ENCODE results near the gene SNAPC3.

DNA sequence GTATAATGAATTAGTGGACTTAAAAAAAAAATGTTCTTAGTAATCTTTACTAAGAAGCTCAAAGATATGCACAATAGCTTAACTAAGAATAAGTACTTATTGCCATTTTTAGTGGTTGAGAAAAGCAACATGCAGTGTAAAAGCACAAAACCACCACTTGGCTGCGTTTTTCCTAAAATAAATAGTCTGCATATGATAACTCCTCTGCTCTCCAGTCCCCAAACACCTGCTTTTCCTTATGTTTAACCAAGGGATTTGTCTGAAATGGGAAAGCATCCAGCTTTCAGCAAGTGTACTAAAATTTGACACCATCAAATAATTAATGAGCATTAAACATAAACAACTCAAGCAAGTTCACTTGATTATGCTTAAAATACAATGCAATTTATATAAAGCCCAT, 46.7 kb downstream of the SNAPC3 start:
- TF ChIP-seq, protein P1, sequence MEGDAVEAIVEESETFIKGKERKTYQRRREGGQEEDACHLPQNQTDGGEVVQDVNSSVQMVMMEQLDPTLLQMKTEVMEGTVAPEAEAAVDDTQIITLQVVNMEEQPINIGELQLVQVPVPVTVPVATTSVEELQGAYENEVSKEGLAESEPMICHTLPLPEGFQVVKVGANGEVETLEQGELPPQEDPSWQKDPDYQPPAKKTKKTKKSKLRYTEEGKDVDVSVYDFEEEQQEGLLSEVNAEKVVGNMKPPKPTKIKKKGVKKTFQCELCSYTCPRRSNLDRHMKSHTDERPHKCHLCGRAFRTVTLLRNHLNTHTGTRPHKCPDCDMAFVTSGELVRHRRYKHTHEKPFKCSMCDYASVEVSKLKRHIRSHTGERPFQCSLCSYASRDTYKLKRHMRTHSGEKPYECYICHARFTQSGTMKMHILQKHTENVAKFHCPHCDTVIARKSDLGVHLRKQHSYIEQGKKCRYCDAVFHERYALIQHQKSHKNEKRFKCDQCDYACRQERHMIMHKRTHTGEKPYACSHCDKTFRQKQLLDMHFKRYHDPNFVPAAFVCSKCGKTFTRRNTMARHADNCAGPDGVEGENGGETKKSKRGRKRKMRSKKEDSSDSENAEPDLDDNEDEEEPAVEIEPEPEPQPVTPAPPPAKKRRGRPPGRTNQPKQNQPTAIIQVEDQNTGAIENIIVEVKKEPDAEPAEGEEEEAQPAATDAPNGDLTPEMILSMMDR (IDR thresholded peaks at IDR 0.05): peak in 1 of 7 experiments; percentile 13
- TF ChIP-seq POLR2AphosphoS5 (IDR thresholded peaks at IDR 0.05) (no peak), EP300 (IDR thresholded peaks at IDR 0.05) (no peak)

Data from stomach (tissue), 4 donors.